RPMI7951 (cell line): ENCODE measurements around the gene CKAP4. TPM values are rescaled to one million over a fixed set of nuclear protein-coding genes. Genes with fewer than 3 reads are reported as not detected.

Experiments used
- DNase-seq: peaks from one replicate; pipeline ENCODE4 v3.0.0-alpha.2; 2012; ENCODE audit warnings: low read depth
- total RNA-seq: library from RNA; depleted of rRNA; stranded (reverse); fragments of >200 nt; shearing (Covaris generic); gene quantifications from 2 replicates; pipeline ENCODE4 v1.2.3, GENCODE V29; 2014

The CKAP4 gene
- total RNA-seq, 1 experiment from 2014 or later = 61.0 TPM

DNA sequence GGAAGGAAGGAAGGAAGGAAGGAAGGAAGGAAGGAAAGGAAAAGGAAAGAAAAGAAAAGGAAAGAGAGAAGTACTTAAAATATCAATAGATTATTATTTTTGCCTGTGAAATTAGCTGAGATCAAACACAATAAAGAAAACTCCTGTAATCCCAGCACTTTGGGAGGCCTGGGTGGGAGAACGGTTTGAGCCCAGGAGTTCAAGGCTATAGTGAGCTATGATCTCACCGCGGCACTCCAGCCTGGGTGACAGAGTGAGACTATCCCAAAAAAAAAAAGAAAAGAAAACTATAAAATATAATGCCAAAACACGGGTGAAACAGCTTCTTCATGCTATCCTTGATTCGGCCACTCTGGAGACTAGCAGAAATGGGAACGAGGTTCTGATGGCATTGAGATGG is 26.2 kb upstream of the CKAP4 start:
- no peak for DNase-seq

DNA sequence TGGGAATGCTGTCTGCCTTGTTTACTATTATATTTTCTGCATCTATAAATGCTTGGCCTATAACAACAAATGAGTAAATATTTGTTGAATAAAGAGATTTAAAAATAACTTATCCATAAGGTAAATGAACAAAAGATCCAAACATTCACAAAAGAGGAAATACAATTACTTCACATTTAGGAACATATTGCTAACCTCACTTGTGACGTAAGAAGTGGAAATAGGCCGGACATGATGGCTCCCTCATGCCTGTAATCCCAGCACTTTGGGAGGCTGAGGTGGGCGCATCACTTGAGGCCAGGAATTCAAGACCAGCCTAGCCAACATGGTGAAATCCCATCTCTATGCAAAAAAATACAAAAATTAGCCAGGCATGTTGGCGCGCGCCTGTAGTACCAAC is 25.7 kb upstream of the CKAP4 start:
- no peak for DNase-seq

DNA sequence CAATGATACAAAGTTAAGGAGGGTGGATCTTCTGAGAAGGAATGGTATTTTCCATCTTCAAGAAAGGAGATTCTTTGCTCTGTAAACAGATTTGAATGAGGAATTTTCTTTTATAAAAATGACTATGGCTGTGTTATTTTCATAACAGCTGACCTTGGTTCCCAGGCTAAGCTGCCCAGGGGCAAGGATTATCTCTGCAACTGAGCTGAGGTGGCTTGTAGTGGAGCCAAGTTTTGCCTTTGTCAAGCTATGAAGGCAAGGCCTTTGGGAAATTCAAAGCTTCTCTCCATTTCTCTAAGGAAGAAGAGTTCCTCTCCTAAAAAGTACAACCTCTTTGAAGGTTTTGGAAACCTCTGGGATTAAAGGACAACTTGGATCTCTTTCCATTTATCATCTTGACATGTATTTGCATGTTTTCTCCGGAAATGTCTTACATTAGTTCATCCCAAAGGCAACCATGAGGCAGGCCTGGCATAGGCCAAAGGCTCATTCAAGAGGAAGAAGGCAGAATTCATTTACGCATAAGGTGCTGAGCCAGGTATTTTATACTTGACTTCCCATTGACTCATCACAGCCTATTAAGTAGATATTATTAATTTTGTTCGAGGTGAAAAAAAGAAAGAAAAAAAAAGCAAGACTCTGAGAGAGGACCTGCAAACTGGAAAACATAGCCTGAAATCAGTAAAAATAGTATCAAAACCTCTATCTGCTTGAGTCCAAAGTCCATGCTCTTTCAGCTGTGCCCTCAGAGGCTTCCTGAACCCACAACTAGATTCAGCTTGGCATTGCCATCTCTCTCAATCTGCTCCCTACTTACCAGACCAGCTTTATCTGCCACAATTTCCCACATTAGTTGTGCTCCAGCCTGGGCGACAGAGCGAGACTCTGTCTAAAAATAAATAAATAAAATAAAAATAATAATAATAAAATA is 24.0 kb upstream of the CKAP4 start:
- DNase-seq = no peak

DNA sequence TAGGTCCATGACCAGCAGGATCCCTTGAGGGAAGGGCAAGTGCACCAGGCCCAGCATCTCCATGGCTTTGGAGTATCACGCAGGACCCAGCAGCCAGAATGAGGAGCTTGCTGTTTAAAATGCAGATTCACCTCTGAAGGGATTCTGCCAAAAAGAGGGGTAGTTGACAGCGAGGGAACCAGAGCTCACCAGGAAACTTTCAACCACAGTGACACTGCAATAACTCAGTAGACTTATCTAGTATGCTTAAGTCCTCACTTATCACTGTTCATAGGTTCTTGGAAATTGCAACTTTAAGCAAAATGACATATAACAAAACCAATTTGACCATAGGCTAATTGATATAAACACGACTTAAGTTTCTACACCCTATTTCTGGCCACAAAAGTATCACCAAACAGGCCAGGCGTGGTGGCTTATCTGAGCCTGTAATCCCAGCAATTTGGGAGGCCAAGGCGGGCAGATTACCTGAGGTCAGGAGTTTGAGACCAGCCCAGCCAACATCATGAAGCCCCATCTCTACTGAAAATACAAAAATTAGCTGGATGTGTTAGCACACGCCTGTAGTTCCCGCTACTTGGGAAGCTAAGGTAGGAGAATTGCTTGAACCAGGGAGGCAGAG is 21.4 kb upstream of the CKAP4 start:
- DNase-seq = no peak

DNA sequence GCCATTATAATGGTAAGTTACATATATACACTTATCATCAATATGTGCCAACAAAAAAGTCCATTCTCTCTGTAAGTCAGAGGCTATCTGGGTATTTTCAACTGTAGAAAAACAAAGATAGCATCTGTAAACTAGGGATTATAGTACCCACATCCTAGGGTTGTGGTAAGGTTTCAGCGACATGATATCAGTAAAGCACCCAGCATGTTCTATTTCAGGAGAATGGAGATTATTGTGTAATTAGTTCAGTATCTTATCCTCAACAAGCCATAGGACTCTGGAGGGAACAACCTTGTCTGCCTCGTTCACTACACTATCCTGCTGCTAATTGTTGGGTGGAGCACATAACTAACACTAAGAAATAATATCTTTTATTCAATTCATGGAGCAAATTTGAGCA is 19.7 kb upstream of the CKAP4 start:
- no peak for DNase-seq

DNA sequence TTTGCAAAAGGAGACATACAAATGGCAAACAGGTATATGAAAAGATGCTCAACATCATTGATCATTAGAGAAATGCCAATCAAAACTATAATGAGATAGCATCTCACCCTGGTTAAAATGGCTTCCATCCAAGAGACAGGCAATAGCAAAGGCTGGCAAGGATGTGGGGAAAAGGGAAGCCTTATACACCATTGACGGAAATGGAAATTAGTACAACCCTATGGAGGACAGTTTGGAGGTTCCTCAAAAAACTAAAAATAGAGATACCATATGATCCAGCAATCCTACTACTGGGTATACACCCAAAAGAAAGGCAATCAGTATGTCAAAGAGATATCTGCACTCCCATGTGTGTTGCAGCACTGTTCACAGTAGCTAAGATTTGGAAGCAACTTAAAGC is 17.3 kb upstream of the CKAP4 start:
- no peak for DNase-seq

DNA sequence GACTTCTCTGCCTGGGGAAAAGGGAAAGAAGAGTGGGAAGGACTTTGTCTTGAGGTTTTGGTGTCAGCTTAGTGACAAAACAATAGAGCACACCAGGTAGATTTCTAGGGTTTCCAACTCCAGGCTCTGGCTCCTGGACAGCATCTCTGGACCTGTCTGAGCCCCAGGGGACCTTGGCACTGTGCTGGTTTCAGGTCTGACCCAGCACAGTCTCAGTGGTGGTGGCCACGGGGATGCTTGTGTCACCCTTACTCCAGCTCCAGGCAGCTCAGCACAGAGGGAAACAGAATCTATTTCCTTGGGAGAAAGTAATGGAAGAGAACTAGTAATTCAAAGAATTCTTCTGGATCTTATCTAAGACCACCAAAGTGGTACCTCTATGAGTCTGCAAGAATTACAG is 11.1 kb upstream of the CKAP4 start:
- DNase-seq = no peak

DNA sequence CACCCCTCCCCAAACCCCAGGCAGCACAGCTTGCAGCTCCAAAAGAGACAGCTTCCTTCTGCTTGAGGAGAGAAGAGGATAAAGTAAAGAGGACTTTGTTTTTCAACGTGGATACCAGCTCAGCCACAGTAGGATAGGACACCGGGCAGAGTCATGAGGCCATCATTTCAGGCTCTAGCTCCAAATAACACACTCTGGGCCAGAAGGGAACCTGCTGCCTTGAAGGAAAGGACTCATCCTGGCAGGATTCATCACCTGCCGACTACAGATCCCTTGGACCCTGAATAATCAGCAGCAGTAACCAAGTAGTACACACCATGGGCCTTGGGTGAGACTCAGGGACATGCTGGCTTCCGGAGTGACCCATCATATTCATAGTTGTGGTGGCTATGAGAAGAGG is 10.4 kb upstream of the CKAP4 start:
- no peak for DNase-seq

DNA sequence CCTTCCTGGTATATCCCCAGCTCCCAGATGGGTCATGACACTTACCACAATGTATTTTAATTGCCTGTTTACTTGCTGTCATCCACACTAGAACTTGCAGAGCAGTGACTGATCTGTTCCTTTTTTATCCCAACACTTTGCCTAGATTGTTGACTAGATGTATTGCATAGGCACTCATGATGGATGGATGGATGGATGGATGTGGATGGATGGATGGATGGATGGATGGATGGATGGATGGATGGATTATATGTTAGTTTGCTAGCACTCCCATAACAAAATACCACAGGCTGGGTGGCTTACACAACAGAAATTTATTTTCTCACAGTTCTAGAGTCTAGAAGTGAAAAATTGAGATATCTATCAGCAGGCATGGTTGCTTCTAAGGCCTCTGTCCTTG is 8.7 kb upstream of the CKAP4 start:
- DNase-seq = no peak

DNA sequence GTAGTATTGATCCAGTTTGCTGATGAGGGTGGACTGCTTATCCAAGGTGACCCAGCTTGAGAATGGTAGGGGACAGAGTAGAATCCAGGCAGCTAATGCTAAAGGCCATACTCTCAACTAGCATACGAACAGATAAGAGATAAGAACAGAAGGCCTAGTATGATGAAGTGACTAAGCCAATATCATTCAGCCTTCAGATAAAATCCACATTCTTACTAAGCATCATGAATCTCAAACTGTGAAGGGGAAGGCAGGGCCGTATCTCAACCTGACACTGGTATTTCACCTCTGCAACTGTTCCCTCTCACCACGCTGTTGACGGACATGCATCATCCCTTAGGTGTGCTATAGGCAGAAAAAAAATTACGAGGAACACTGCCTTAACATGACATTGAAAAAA is 8.1 kb upstream of the CKAP4 start:
- no peak for DNase-seq

DNA sequence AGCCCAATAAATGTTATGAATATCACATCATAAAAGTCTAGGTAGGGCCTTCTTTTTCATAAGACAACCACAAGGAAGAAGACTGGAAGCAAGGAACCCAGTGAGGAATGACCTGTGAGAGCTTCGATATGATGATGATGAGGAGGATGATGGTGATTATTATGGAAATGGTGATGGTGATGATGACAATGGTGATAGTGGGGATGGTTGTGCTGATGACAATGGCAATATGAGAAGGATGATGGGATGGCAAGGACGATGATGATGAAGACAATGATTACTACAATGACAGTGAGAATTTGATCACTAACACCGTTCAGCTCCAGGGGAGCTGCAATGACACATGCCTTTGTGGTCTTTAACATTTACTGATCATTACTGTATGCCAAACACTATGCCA is 7.7 kb upstream of the CKAP4 start:
- DNase-seq = no peak

DNA sequence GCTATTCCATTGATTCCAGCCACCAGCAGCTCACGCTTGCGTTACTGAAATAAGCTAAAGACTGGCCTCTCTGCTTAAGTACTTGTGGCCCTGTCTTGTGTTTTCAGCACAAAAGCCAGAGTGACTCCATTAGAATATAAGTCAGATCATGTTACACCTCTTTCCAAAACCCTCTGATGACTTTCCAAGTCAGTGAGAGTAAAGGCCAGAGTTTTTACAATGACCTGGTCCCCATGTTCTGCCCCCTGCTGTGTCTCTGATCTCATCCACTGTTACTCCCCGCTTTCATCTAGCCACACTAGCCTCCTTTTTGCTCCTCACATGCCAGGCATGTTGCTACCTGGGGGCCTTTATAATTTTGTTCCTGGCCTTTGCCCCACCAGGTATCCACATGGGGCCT is 6.9 kb upstream of the CKAP4 start:
- no peak for DNase-seq

DNA sequence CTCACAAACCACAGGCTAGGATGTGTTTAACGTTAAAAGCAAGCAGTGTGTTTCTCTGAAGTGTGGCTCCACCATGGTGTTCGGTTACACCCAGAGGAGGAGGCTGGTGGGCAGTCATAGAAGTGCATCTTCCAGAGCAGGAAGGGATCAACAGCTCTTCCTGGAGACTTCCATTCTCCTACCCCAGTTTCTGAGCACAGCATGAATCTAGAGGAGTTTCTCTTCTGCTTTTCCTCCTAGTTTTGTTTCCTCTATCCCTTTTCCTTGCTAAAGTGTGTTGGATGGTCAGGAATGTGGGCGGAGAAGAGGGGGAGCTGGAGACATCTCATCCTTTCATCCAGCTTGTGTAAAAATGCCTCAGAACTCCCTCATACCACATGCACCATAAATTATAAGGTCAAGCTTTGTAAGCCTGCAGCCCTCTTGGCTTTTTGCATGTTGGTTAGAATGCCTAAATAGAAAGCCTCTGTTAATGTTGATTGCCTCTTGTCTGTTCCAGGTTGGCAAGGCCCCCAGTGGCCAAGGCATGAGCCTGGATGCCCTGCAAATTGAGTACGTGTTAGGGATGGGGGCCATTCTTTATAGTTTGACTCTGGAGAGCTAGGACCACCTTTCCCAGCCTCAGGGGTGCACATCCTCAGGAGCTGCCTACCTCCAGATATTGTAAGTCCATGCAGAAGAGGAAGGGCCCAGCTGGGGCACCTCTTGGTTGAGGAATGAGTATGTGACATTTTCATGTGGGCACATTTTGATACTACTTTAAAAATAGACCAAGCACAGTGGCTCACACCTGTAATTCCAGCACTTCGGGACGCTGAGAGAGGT is 4.0 kb upstream of the CKAP4 start:
- DNase-seq = peak; percentile 39

DNA sequence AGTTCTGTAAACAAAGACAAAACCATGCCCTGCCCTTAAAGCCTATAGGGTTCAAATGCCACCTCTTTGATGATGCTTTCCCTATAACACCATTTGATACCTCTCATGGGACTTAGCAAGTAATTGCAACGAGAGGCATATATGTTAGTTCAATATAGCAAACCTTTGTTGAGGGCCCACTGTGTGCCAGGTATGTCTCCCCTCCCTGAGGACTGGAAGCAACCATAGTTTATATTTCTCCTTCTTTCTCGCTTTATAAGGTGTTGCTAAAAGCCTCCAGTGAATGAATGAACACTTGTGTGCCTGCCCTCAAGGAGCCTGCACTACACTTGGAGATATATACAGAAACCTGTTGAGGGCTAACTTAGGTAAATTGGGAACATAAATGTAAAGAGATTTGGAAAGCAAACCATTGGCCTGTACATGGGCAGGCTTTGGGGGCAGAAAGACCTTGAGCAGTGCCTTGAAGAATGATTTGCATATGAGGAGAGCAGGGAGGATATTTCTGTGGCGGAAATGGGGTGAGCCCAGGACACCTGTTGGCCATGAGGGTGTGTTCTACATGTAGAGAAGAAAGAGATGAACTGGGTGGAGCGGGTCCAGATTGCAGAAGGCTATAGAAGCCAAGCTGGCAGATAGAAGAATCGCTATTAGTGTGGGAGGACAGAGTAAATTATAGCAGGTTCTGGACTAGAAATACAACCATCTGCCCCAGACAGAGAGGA is 1.8 kb upstream of the CKAP4 start:
- no peak for DNase-seq

DNA sequence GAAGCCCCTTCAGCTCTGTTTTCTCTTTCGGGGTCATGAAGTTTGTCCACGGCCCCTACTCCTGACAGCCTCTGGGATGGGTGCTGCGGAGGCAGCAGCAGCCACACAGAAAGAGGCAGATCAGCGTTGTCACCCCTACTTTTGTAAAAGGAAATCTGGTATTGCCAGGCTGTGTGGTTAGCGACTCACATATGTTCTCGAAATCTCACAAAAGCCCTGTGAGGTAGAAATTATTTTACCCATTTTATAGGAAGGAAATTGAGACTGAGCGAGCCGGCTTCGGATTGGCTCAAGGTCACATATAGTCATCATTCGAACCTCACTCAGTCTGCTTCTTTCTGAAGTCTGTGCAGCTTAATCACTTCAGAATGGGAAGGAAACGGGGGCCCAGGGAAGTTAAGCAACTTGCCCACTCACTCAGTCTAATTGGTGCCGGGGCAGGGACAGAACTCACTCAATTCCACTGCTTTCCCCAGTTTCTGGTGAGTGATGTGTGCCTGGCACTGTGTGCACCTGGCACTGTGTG is 1.1 kb upstream of the CKAP4 start:
- DNase-seq = peak; percentile 12

DNA sequence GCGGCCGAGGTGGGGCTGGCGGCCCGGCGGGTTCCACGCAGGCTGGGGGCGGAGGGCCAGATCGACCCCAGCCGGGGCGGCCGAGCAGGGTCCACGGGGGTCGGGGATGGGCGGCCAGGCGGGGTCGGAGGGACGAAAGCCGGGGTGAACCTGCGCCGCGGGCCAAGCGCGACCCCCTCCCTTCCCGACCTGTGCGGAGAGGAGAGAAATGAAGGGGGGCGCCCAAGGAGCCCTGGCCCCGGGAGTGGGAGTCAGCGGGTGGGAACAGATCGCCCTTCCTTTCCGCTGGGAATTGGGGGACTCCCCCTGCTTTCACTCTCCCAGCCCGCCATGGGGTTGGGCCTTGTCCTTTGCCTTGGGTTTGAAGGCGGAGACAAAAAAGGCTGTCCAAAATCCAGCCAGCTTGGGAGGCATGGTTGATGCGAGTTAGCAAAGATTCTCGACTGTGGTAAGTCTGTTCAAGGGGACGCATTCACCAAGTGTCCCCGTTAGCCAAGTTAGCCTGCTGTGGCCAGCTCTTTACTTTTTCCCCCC is 559 bp upstream of the CKAP4 start:
- peak; percentile 70 for DNase-seq

DNA sequence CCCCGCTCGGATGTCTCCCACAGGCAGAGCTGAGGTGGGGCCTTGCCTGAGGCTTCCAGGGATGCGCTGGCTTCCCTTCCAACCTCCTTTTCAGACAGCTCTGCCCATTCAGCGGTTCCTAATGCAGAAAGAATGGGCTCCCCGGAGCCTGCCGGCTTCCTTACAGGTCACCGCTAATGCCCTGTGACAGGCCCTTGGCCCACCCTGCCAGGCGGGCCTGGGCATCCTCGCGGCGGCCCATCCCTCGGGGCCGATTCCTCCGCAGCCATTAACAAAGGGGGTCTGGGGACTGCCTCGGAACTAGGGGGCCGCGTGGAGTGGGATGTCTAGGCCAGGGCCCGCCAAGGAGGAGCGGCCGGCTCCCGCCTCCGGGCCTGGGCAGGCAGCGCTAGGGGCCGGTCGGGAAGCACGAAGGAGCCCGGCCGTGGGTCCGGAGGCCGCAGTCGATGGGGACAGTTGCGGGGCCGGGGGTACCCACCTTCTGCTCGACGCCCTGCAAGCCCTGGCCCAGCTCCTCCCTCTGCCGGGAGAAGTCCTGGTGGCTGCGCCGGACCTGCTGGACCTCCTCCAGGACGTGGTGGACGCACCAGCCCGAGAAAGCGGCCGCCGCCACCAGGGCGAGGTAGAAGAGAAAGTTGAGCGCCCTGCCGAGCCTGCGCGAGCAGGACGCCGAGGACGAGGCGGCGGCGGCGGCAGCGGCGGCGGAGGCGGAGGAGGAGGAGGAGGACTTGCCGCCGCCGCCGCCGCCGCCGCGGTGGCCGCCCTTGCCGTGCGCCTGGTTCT is 738 bp downstream of the CKAP4 start:
- peak; percentile 64 for DNase-seq

DNA sequence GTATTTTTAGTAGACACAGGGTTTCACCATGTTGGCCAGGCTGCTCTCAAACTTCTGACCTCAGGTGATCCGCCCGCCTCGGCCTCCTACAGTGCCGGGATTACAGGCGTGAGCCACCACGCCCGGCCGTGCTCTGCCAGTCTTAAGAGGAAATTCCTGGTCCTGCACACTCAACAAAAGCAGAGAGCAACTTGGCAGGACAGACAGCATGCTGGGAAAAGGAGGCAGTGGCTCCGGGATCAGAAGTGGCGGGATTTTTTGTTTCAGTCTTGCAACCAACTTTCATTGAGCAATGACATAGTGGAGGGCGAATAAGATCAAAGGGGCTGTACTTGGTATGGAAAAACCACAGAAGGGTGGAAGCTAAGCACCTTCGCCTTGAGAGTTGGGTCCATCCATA is 2.1 kb downstream of the CKAP4 start:
- peak; percentile 78 for DNase-seq

DNA sequence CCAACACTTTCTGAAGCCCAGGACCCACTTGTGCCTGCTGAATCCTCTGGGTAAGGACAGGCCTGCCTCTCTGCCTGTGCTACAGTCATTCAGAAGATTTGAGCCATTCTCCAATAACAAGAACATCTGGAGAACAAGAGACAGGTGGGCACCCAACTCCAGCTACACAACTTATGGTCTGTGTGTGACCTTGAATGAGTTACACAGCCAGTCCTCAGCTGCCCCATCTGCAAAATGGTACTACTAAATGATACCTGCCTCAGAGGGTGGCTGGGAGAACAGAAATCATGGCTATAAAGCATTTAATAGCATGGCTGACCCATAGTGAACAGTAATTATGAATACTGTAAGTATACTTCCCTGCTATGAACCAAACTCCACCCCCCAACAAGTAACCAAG is 4.2 kb downstream of the CKAP4 start:
- no peak for DNase-seq

DNA sequence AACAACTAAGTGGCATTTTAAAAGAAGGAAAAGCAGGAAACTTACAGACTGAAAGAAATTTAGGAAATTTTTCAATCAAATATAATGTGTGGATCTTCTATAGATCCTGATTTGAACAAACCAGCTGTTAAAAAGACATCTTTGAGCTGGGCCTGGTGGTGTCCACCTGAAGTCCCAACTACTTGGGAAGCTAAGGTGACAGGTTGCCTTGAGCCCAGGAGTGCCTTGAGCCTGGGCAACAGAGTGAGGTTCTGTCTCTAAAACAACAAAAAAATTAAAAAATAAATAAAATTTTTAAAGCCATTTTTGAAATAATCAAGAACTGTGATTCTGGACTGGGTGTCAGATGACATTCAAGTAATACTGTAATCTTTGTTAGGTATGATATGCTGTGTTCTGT is 7.0 kb downstream of the CKAP4 start:
- no peak for DNase-seq

DNA sequence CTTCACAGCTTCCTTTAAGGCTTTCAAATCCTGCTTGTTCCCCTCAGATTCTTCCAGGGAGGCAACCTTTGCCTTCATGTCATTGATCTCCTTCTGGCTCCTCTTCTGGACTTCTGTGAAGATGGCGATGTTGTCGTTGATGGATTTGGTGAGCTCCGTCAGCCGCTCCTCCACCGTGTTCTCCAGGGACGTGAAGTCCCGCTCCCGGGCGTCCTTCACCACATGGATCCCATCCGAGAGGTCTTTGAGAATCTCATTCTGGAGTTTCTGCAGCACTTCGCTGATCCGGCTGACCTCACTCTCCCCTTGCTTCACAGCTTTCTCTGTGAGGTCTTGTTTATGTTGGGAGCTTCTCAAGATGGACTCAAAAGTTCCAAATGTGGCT is 7.9 kb downstream of the CKAP4 start:
- no peak for DNase-seq
